DOHH2 (cell line): ENCODE results near the gene MRTFA.

Experiments used
- EZH2phosphoT487 ChIP-seq: fragments of 200-600 bp; sonication (generic); IDR thresholded peaks from 2 replicates; pipeline ENCODE4 v1.6.1; 2017; ENCODE audit warnings: borderline replicate concordance, mild to moderate bottlenecking, antibody characterized with exemption, low read length, moderate library complexity, mixed read lengths
- TF ChIP-seq, protein P1 (sequence below): fragments of 200-600 bp; sonication (generic); IDR thresholded peaks from one replicate; pipeline ENCODE4 v1.5.1; 2014; ENCODE audit warnings: antibody characterized with exemption, mild to moderate bottlenecking, low read depth, low read length; ENCODE audit not compliant: poor library complexity, severe bottlenecking

- TF ChIP-seq, protein P1, sequence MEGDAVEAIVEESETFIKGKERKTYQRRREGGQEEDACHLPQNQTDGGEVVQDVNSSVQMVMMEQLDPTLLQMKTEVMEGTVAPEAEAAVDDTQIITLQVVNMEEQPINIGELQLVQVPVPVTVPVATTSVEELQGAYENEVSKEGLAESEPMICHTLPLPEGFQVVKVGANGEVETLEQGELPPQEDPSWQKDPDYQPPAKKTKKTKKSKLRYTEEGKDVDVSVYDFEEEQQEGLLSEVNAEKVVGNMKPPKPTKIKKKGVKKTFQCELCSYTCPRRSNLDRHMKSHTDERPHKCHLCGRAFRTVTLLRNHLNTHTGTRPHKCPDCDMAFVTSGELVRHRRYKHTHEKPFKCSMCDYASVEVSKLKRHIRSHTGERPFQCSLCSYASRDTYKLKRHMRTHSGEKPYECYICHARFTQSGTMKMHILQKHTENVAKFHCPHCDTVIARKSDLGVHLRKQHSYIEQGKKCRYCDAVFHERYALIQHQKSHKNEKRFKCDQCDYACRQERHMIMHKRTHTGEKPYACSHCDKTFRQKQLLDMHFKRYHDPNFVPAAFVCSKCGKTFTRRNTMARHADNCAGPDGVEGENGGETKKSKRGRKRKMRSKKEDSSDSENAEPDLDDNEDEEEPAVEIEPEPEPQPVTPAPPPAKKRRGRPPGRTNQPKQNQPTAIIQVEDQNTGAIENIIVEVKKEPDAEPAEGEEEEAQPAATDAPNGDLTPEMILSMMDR = no peak
- no peak for TF ChIP-seq EZH2phosphoT487
These were observed 16.8 kb upstream of the MRTFA start for GRCh38 chr22:40653361-40653760.
